Glomerular visceral epithelial cell (primary cell): ENCODE results near the gene CUL1.
"Not testable (repeated sequence)": the region's sequence is repeated elsewhere in the genome, so short reads cannot be mapped to it uniquely, and the experiment has no call there.

Experiments used
- DNase-seq: peaks from one replicate; pipeline ENCODE4 v3.0.0-alpha.2; 2016; ENCODE audit errors: extremely low spot score

Gene CUL1

GRCh38 chr7:148697256-148698006, 1.3 kb upstream of the CUL1 start:
- no peak for DNase-seq

DNA sequence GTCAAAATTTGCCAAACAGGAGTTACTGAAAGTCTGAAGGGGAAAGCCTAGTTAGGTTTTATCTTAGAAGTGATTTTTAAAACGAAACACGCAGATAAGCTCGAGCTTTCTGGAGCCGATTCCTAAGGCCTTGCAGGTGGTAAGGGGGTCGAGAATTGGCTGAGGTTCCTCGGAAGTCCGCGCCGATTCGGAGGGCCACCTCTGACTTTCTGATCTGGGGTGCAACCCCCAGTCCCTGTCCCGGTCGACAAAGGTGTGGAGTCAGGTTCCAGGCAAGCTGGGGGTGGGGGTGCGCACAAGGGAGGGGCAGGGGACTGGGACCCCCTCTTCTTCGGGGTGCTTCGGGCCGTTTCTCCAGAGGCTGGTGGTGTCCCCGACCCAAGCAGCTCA, 701 bp upstream of the CUL1 start:
- peak; percentile 3 for DNase-seq

- peak; percentile 39 for DNase-seq
These were observed 500 bp downstream of the CUL1 start for GRCh38 chr7:148699024-148699781.

- peak; percentile 4 for DNase-seq
These were observed 1.3 kb downstream of the CUL1 start for GRCh38 chr7:148699782-148700629.

DNA sequence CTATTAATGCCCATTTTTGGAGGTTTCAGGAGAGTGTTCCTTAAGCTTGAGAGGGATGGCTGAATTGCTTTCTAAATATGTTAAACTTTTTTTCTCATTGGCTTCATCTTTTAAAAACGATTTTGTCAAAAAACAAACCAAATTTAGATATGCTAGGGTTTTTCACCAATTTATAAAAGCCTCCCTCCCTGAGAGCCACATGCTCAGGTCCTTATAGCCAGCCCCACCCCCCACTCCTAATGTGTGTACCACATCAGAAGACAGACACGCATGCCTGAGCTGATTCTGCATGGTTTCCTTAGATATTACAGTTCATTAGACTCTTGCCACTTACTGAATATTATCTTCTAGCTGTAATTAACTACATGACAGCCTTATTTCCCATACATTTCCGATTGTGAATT, 2.0 kb downstream of the CUL1 start:
- DNase-seq = peak; percentile 48

DNA sequence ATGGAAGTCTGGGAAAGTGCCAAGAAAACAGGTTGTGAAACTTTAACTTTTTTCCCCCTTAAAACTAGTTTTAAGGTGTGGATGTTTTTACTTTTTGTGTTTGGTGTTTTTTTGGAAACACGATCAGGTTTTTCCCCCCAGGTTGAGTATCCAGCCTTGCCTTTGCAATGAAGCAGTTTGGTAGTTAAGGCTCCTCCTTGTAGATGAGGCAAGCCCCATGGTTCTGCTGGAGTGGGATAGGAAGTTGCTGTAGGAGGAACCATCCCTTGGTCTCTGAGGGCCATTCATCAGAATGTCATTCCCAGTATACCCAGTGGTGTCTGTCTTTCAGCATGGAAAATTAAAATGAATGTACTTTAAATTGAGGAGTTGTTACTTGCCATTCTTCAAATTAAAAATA, 2.7 kb downstream of the CUL1 start:
- DNase-seq = peak; percentile 12

DNA sequence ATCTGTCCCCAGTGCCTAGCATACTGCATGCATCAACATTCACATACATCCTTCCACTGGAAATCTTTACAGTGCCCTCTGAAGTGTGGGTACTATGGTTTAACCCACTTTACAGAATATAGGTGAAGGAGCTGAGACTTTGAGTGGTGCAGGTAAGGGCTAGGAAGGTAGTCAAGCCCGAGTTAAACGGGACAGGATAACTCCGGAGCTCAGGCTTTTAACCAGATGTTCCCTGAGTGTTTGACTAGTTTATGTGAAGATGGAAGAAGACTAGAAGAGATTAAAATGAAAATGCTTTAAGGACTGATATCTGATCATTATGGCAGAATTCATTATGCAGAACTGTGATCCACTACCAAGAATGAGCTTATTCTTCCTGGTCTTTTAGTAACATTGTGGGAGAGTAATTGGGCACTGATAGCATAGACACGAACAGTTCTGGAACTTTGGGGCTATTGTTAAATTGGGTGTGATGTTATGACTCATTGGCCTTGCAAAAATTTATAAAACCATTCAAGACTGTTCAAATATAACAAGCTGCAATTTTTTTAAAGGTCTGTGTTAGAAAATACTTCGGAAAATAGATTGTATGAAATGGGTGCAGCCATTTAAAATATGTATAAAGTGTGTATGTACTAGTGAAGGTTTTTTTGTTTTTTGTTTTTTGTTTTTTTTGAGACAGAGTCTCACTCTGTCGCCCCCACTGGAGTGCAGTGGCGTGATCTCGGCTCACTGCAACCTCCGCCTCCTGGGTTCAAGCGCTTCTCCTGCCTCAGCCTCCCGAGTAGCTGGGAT, 4.4 kb downstream of the CUL1 start:
- no peak for DNase-seq

GRCh38 chr7:148703671-148703962, 4.9 kb downstream of the CUL1 start:
- not testable (repeated sequence) for DNase-seq

DNA sequence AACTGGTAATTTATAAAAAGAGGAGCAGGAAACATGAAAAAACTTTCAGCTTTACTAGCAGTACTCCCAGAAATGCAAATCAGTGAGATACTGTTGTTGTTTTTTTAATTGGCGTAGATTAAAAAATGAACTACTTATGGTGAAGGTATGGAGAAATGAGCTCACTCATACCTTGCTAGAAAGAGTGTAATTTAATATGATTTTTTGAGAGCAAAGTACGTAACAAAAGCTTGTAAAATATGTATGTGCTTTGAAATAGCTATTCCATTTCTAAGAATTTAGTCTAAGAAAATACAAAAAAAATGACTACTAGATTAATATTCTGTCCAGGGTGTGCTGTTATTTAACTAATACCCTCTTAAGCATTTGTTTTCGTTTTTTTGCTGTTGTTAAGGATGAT, 5.5 kb downstream of the CUL1 start:
- no peak for DNase-seq

DNA sequence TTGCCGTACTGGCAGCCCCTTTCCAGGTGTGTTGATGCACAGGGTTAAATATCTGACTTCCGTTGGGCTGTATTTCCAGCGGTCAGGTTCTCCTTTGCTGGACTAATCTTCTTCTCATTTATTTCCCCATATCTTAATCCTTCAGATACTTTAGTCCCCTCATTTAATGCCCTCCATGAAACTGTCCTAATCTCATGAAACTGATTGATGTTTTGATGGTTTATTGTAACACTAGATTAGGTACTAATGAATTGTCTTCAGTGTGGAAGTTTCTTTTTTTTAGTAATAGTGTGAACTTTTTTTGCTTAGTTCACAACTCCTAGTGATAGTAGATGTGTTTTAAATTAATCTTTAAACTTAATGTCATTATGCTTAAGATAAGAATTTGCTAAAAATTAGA, 6.3 kb downstream of the CUL1 start:
- no peak for DNase-seq

- no peak for DNase-seq
These were observed 7.7 kb downstream of the CUL1 start for GRCh38 chr7:148706368-148706767.

DNA sequence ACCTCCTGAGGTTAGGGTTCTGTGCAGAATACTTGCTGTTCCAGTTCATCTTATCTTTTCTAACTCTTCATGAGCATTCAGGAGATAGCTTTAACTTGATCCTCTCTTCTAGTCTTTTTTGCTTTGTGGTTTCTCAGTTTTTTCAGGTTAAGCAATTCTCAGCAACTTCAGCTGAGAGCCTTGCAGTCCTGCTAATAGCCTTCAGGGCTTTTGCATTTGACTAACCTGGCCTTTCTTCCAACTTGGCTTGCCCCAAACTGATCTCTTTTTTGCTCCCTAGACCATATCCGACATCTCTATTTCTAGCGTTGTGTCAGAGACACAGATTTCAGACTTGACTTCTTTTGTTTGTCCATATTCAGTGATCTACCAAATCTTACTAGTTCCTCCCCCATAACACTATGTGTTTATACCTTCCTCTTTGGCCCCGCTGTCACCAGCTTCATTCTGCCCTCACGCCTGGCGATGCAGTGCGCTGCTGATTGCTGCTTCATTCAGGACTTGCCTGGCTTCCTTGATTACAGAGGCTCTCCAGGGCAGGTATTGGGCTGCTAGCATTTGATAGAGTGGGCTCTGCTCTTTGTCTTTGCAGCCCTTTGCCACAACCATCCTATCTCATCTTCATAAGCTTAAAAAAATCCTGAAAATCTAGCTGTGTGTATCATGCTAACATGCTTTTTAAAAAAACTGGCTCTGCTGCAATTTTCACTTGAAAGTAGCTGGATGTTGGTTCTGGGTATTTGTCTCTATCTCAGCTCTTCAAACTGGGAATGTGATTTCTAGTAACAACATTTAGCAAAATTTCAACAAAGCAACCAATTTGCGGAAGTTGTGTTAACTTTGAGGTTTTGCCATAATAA, 9.6 kb downstream of the CUL1 start:
- DNase-seq = no peak

- no peak for DNase-seq
These were observed 10.3 kb downstream of the CUL1 start for GRCh38 chr7:148709014-148709413.

GRCh38 chr7:148710426-148710825, 11.7 kb downstream of the CUL1 start:
- not testable (repeated sequence) for DNase-seq

GRCh38 chr7:148711191-148712102, 12.7 kb downstream of the CUL1 start:
- DNase-seq = no peak

DNA sequence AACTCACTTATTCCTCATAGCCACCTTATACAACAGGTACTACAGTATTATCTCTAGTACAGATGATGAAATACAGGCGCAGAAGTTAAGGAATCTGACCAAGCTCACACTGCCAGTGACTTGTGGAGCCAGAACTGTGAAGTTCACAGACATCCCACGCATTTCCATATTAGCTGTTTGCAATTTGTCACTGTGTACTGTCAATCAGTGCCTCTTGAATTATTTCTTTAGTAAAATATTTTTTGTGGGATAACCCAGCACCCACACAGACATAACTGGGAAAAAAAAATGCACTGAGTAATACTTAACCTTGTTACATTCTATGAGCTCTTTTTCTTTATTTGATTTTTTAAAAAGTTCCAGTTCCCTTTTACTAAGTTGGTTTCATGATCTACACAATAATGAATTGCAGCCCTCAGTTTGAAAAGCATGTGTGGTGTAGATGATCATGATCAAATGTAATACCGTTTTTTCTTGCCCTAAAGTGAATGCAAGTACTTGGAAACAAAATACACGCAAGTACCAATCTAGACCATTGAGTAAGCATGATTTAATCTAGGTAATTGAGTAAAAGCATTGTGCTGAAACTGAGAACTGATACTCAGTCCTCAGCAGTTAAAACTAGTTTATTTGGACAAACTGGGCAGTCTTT, 14.1 kb downstream of the CUL1 start:
- DNase-seq = no peak

- DNase-seq = no peak
These were observed 15.8 kb downstream of the CUL1 start for GRCh38 chr7:148714498-148714897.

DNA sequence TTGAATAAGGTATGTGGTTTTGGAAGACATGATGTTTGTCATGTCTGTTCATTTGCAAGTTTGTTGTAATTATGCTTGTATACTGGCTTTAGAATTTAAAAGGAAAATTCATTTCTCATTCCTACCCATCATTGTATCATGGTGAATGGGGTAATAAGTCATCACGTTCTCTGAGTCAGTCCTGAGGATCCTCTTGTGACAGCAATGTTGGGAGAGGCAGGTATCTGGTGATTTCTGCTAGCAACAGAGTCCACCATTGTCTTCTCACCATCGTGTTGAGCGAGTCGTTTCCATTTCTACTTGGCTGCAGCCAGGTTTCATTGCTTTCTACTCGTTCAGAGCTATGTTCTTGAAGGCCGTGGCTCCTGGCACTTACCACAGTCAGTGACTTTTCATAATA, 16.3 kb downstream of the CUL1 start:
- DNase-seq = no peak

DNA sequence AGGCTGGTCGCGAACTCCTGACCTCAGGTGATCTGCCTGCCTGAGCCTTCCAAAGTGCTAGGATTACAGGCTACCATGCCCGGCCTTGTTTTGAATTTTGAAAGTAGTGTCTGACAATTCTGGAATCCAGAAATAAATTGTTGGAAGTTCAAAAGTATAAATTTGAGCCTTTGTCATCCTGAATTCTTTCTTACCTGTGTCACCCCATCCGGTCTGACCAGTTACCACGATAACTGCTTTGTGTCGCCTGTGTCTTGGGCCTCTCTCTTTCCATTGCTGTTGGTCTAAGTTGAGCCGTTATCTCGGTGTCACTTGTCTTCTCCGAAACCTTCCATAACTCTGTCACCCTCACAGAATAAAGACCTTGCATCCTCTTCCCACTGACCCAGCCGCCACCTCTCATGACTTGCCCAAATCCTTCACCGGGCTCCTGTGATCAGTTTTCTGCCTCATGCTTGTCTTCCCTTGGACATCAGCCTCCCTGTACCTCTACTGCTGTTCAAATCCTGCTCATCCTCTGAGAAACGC, 18.6 kb downstream of the CUL1 start:
- DNase-seq = no peak
